Astrocyte (in vitro differentiated cells and primary cell): ENCODE data around the gene OSTF1. TPM values are rescaled to one million over a fixed set of nuclear protein-coding genes. Genes with fewer than 3 reads are reported as not detected.

Experiments used
- DNase-seq: peaks from one replicate; pipeline ENCODE4 v3.0.0-alpha.2; 2010; ENCODE audit warnings: low read depth
- FAIRE-seq: peaks from 2 replicates; lab custom pipeline; 2011; peaks lifted over from hg19 to GRCh38; lab: Jason Lieb, UNC
- H2AFZ ChIP-seq: 2 replicates; pipeline ENCODE4 v1.6.0; 2012; ENCODE audit warnings: low read depth, low read length, inconsistent platforms
- H3K27ac ChIP-seq: 2 replicates; pipeline ENCODE4 v1.5.1; 2011; ENCODE audit warnings: low read depth, low read length, inconsistent platforms
- H3K27me3 ChIP-seq: 2 replicates; pipeline ENCODE4 v1.6.0; 2011; ENCODE audit warnings: low read length, inconsistent platforms; ENCODE audit not compliant: insufficient read depth
- H3K36me3 ChIP-seq: 2 replicates; pipeline ENCODE4 v1.5.1; 2011; ENCODE audit warnings: low read length, inconsistent platforms; ENCODE audit not compliant: insufficient read depth
- H3K4me1 ChIP-seq: 2 replicates; pipeline ENCODE4 v1.5.1; 2011; ENCODE audit warnings: low read length, inconsistent platforms; ENCODE audit not compliant: insufficient read depth
- H3K4me2 ChIP-seq: 2 replicates; pipeline ENCODE4 v1.6.0; 2012; ENCODE audit warnings: low read length, inconsistent platforms
- H3K4me3 ChIP-seq: 2 replicates; pipeline ENCODE4 v1.5.1; 2011; ENCODE audit warnings: low read depth, mild to moderate bottlenecking, low read length, inconsistent platforms; ENCODE audit not compliant: insufficient read depth
- H3K79me2 ChIP-seq: 2 replicates; pipeline ENCODE4 v1.6.0; 2012; ENCODE audit warnings: mild to moderate bottlenecking, low read length, inconsistent platforms; ENCODE audit not compliant: insufficient read depth
- H3K9ac ChIP-seq: 2 replicates; pipeline ENCODE4 v1.6.0; 2012; ENCODE audit warnings: mild to moderate bottlenecking, low read length, inconsistent platforms
- H3K9me3 ChIP-seq: 2 replicates; pipeline ENCODE4 v1.5.1; 2012; ENCODE audit warnings: low read depth, mild to moderate bottlenecking, low read length, inconsistent platforms; ENCODE audit not compliant: insufficient read depth
- H4K20me1 ChIP-seq: 2 replicates; pipeline ENCODE4 v1.6.0; 2012; ENCODE audit warnings: low read length, inconsistent platforms; ENCODE audit not compliant: insufficient read depth
- H3K27ac Mint-ChIP-seq: one replicate; pipeline ENCODE4 v1.8.0; 2021; ENCODE audit warnings: mild to moderate bottlenecking, mixed read lengths; ENCODE audit not compliant: unreplicated experiment
- H3K27me3 Mint-ChIP-seq: one replicate; pipeline ENCODE4 v1.8.0; 2021; ENCODE audit warnings: low read depth, mixed read lengths; ENCODE audit not compliant: unreplicated experiment
- H3K36me3 Mint-ChIP-seq: one replicate; pipeline ENCODE4 v1.8.0; 2021; ENCODE audit warnings: low read depth, mixed read lengths; ENCODE audit not compliant: unreplicated experiment
- H3K4me1 Mint-ChIP-seq: one replicate; pipeline ENCODE4 v1.8.0; 2021; ENCODE audit warnings: low read depth, mixed read lengths; ENCODE audit not compliant: unreplicated experiment
- H3K4me3 Mint-ChIP-seq: one replicate; pipeline ENCODE4 v1.8.0; 2021; ENCODE audit warnings: mild to moderate bottlenecking, moderate library complexity, mixed read lengths; ENCODE audit not compliant: unreplicated experiment
- H3K9me3 Mint-ChIP-seq: one replicate; pipeline ENCODE4 v1.8.0; 2021; ENCODE audit warnings: mild to moderate bottlenecking, mixed read lengths; ENCODE audit not compliant: unreplicated experiment
- EZH2 ChIP-seq: IDR thresholded peaks from 2 replicates; pipeline ENCODE4 v1.6.1; 2012; ENCODE audit warnings: mild to moderate bottlenecking, low read length, inconsistent platforms; ENCODE audit not compliant: insufficient read depth
- total RNA-seq: library from RNA; stranded (reverse); gene quantifications from 2 replicates; pipeline ENCODE4 v1.2.1, GENCODE V29; 2021
- TF ChIP-seq, protein P1 (sequence below): IDR thresholded peaks from 2 replicates; pipeline ENCODE4 v1.5.1; 2011; ENCODE audit warnings: low read depth, mild to moderate bottlenecking, inconsistent platforms, low read length, moderate library complexity; ENCODE audit not compliant: insufficient read depth

Gene OSTF1
- total RNA-seq, 1 donor from 2014 or later: 43.0 TPM

DNA sequence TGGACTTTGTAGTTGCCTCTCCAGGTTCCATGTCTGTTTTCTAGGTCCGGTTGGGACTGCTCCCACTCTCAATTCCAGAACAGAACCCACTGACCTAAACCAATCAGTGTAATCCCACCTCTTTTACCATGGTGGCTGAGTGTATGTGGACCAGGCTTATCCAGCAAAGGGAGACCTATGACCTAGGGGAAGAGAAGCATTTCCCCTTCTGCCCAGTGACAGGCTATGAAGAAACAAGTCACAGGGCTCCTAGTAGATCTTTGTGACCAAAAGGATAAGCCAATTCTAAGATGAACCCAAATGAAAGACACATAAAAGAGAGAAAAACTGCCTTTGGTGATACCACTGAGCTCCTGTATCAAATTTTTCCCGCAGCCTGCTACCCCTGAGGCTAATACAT lies 6.7 kb upstream of the OSTF1 start:
- Mint-ChIP-seq H3K9me3 (no peaks in the 10 kb centered on the region), H3K36me3 (peaks cover 2% of the 10 kb centered on the region), H3K4me1 (peaks cover 8% of the 10 kb centered on the region), H3K4me3 (no peak overlapping the region), H3K27ac (no peak overlapping the region), H3K27me3 (no peaks in the 10 kb centered on the region)
- H3K9ac ChIP-seq: no peak overlapping the region
- H3K79me2 ChIP-seq: no peaks in the 10 kb centered on the region
- no peak overlapping the region for H2AFZ ChIP-seq
- no peaks in the 10 kb centered on the region for H3K4me1 ChIP-seq
- no peaks in the 10 kb centered on the region for H3K9me3 ChIP-seq
- H3K36me3 ChIP-seq: no peaks in the 10 kb centered on the region
- DNase-seq (no peak), FAIRE-seq (no peak)
- no peak overlapping the region for H3K4me2 ChIP-seq
- H3K27ac ChIP-seq: no peak overlapping the region
- H4K20me1 ChIP-seq: no peaks in the 10 kb centered on the region
- no peaks in the 10 kb centered on the region for H3K27me3 ChIP-seq
- H3K4me3 ChIP-seq: no peak overlapping the region
- TF ChIP-seq, protein P1, sequence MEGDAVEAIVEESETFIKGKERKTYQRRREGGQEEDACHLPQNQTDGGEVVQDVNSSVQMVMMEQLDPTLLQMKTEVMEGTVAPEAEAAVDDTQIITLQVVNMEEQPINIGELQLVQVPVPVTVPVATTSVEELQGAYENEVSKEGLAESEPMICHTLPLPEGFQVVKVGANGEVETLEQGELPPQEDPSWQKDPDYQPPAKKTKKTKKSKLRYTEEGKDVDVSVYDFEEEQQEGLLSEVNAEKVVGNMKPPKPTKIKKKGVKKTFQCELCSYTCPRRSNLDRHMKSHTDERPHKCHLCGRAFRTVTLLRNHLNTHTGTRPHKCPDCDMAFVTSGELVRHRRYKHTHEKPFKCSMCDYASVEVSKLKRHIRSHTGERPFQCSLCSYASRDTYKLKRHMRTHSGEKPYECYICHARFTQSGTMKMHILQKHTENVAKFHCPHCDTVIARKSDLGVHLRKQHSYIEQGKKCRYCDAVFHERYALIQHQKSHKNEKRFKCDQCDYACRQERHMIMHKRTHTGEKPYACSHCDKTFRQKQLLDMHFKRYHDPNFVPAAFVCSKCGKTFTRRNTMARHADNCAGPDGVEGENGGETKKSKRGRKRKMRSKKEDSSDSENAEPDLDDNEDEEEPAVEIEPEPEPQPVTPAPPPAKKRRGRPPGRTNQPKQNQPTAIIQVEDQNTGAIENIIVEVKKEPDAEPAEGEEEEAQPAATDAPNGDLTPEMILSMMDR: no peak
- TF ChIP-seq EZH2: no peak

DNA sequence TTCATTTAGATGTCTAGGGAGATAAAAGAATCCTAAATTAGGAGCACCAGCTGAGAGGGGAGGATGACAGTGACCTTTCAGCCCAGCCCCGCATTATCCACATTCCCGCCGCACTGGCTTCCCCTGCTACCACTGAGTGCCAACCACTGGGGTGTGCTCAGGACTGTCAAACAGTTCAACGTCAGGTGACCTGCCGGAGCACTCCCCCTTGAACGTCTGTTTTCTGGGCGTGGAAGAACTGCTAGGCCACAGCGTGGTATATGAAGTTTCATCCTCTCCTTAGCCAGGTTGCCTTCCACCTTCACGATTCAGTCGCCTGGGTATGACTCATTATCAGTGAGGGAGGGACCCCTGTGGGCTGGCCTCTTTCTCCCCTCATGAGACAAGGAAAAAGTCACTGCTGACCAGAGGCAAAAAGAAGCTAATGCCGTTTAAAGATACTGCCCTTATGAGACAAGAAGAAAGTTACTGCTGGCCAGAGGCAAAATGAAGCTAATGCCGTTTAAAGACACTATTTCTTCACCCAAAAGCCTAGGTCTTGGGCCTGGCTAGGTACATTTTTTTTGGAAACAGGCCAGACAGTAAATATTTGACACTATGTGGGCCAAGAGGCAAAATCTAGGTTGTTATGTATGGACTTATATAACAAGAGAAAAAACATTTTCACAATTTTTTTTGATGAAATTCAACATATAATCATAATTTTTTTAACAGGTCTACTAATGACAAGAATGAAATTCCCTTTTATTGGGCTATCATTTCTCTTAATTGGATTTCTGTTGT lies 4.9 kb upstream of the OSTF1 start:
- peaks cover 7% of the 10 kb centered on the region for H3K4me1 ChIP-seq
- no peaks in the 10 kb centered on the region for H3K36me3 ChIP-seq
- DNase-seq: no peak
- Mint-ChIP-seq H3K27ac (no peak overlapping the region), H3K4me3 (no peak overlapping the region), H3K36me3 (peaks cover 2% of the 10 kb centered on the region), H3K27me3 (no peaks in the 10 kb centered on the region), H3K4me1 (peaks cover 11% of the 10 kb centered on the region), H3K9me3 (no peaks in the 10 kb centered on the region)
- no peak overlapping the region for H3K9ac ChIP-seq
- H3K27ac ChIP-seq: no peak overlapping the region
- no peaks in the 10 kb centered on the region for H4K20me1 ChIP-seq
- no peaks in the 10 kb centered on the region for H3K9me3 ChIP-seq
- no peak overlapping the region for H3K4me3 ChIP-seq
- no peaks in the 10 kb centered on the region for H3K27me3 ChIP-seq
- TF ChIP-seq EZH2: no peak
- TF ChIP-seq, protein P1: no peak
- FAIRE-seq: no peak
- H3K79me2 ChIP-seq: no peaks in the 10 kb centered on the region
- no peak overlapping the region for H3K4me2 ChIP-seq
- H2AFZ ChIP-seq: peak overlapping the region; percentile 10

DNA sequence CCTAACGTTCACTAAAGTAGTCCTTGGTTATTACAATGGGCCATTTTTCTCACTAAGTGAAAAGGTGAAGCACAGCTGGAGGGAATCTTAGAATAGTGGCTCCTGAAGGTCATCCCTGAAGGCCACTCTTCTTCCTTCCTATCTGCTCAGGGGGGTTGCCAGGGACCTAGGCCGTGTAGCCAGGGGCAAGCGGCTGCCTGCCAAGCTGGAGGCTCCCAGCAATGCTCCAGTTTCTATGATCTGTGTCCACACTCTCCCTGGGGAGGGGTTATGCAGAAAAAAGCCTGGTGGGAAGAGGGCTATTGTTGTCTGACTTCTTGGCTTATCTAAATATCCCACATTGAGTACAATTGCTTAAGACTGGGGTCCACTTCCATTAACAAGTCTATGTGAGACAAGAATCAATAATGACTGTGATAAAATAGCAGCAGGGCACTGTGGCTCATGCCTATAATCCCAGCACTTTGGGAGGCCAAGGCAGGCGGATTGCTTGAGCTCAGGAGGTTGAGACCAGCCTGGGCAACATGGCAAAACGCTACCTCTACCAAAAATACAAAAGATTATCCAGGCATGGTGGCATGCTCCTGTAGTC lies 4.1 kb upstream of the OSTF1 start:
- Histone ChIP-seq H4K20me1 (no peaks in the 10 kb centered on the region), H3K4me2 (no peak overlapping the region), H3K4me1 (peaks cover 7% of the 10 kb centered on the region), H2AFZ (no peak overlapping the region), H3K4me3 (no peak overlapping the region), H3K9ac (no peak overlapping the region), H3K27me3 (no peaks in the 10 kb centered on the region), H3K79me2 (peaks cover 3% of the 10 kb centered on the region), H3K36me3 (no peaks in the 10 kb centered on the region), H3K9me3 (no peaks in the 10 kb centered on the region), H3K27ac (no peak overlapping the region)
- no peak overlapping the region for H3K27ac Mint-ChIP-seq
- H3K4me1 Mint-ChIP-seq: peaks cover 11% of the 10 kb centered on the region
- TF ChIP-seq, protein P1: no peak
- no peak for TF ChIP-seq EZH2
- FAIRE-seq (no peak), DNase-seq (no peak)
- no peak overlapping the region for H3K4me3 Mint-ChIP-seq
- H3K27me3 Mint-ChIP-seq: no peaks in the 10 kb centered on the region
- H3K9me3 Mint-ChIP-seq: no peaks in the 10 kb centered on the region
- peaks cover 2% of the 10 kb centered on the region for H3K36me3 Mint-ChIP-seq
